ENCODE results near the gene IL17RC.

IL17RC gene

GRCh38 chr3:9969632-9970019 lies 52.7 kb downstream of the IL17RC start:
- TF ChIP-seq, protein P1, sequence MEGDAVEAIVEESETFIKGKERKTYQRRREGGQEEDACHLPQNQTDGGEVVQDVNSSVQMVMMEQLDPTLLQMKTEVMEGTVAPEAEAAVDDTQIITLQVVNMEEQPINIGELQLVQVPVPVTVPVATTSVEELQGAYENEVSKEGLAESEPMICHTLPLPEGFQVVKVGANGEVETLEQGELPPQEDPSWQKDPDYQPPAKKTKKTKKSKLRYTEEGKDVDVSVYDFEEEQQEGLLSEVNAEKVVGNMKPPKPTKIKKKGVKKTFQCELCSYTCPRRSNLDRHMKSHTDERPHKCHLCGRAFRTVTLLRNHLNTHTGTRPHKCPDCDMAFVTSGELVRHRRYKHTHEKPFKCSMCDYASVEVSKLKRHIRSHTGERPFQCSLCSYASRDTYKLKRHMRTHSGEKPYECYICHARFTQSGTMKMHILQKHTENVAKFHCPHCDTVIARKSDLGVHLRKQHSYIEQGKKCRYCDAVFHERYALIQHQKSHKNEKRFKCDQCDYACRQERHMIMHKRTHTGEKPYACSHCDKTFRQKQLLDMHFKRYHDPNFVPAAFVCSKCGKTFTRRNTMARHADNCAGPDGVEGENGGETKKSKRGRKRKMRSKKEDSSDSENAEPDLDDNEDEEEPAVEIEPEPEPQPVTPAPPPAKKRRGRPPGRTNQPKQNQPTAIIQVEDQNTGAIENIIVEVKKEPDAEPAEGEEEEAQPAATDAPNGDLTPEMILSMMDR (IDR thresholded peaks at IDR 0.05; ENCODE audit: unreplicated experiment in 3 of 3): no peak
- H3K27me3 Mint-ChIP-seq (ENCODE audit: low read depth): no peaks in the 10 kb centered on the region

DNA sequence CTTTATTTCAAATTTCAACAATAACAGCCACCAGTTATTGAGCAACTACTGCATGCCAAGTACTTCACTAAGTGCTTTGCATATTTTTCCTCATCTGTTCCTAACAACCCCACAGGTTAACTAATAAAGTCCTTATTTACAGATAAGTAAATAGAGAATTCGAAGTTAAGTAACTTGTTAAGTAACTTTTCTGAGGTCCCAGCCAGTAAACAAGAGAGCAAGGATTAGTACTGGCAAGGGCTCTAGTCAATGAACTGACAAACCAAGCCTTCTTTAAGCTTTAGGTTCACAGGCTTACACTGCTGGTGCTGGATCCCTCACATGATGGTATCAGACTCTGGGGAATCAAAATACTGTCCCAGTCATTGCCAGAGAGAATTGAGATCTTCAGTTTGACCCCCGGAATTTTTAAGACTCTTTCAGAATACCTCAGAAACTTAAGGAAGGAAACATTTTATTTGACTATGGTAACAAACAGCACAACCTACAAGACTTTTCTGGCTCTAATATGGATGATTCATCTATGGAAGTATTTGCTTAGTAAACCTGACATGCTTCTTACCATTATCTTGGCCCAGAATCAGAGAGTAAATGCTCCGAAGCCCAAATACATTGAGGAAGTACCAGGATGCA lies 53.2 kb downstream of the IL17RC start:
- peaks cover 72% of the 10 kb centered on the region for H3K36me3 Mint-ChIP-seq (ENCODE audit: low read depth)
- H3K4me1 Mint-ChIP-seq: no peaks in the 10 kb centered on the region
- H3K9me3 Mint-ChIP-seq: no peaks in the 10 kb centered on the region

More at GRCh38 chr3:9969632-9970019, 52.7 kb downstream of the IL17RC start:
- no peak overlapping the region for H3K4me3 Mint-ChIP-seq
- H3K36me3 Mint-ChIP-seq (ENCODE audit: low read depth): peaks cover 71% of the 10 kb centered on the region
- no peak overlapping the region for H3K27ac Mint-ChIP-seq
- H3K4me1 Mint-ChIP-seq: no peaks in the 10 kb centered on the region
- no peaks in the 10 kb centered on the region for H3K9me3 Mint-ChIP-seq

DNA sequence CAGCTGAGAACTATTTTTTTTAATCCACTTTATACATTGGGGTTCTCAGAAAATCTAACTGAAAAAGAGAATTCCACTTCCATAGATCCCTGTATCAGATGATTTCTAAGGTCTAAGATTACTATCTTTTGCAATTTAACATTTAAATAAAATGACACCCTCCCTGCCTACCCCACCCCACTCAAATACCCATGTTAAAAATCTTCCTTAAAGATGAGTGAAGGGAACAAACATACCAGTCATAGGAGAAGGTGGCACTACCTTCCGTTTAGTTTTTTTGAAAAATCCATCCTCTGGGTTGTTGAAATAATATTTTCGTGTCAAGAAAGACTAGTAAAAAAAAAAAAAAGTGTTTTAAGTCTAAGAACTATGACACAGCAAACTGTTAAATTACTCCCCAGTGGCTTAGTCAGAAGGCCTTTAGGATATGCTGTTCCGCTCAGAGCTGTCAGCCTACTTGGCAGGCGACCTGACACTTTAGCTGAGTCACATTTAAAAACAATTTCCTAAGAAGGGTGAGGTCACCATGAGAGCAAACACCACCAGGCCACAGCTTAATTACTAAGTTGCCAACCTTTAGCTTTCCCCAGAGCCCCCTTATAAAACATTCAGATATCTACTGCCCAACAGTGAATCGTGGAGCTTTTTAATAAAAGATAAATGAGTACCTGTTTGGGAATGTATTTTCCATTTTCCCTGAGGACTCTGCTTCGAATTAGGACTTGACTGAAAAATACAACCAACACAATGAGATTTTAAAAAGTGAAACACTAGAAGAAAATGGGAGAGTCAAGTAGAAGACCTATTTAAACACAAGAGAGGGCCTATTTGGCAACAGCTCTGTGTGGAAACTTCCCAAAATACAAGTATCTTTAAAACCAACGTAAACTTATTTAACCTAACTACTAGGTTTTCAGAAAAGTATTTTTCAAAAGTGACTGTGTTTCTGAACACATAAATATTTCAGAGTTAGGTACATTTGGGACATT lies 60.1 kb downstream of the IL17RC start:
- TF ChIP-seq, protein P1 (IDR thresholded peaks at IDR 0.05; ENCODE audit: unreplicated experiment in 3 of 3): no peak
- Mint-ChIP-seq H3K4me1 (no peaks in the 10 kb centered on the region), H3K9me3 (no peaks in the 10 kb centered on the region)

More for the DNA sequence above, 53.2 kb downstream of the IL17RC start:
- Mint-ChIP-seq H3K4me3 (no peak overlapping the region), H3K27me3 (ENCODE audit: low read depth) (no peaks in the 10 kb centered on the region), H3K27ac (no peak overlapping the region)
- TF ChIP-seq, protein P1 (IDR thresholded peaks at IDR 0.05; ENCODE audit: unreplicated experiment in 3 of 3): no peak

DNA sequence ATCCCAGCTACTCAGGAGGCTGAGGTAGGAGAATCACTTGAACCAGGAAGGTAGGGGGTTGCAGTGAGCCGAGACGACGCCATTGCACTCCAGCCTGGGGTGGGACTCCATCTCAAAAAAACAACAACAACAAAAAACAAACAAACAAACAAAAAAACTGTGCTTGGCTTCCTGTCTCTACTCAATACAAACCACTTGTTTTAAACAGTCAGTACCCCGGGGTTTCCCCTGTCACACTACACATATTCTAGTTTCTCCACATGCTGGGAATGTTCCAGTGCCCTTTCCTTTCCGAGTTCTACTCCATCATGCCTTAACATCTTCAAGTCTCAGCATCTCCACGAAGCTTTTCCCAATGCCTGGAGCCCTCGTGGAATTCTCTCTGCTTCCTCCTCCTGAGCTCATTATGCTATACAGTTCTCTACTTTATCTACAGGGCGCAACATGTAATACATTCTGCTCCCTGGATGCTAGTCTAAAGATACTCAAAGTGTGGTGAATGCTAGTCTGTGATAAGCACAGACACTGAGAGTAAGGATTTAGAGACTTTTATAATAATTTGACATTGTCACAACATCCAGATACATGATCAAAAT lies 61.9 kb downstream of the IL17RC start:
- peaks cover 37% of the 10 kb centered on the region for H3K36me3 Mint-ChIP-seq (ENCODE audit: low read depth)
- no peaks in the 10 kb centered on the region for H3K9me3 Mint-ChIP-seq
- H3K27ac Mint-ChIP-seq: no peak overlapping the region
- TF ChIP-seq, protein P1 (IDR thresholded peaks at IDR 0.05; ENCODE audit: unreplicated experiment in 3 of 3): no peak
- no peak overlapping the region for H3K4me3 Mint-ChIP-seq
- H3K4me1 Mint-ChIP-seq: no peaks in the 10 kb centered on the region
- no peaks in the 10 kb centered on the region for H3K27me3 Mint-ChIP-seq (ENCODE audit: low read depth)

More for the DNA sequence above, 60.1 kb downstream of the IL17RC start:
- H3K4me3 Mint-ChIP-seq: no peak overlapping the region
- H3K27ac Mint-ChIP-seq: no peak overlapping the region
- peaks cover 45% of the 10 kb centered on the region for H3K36me3 Mint-ChIP-seq (ENCODE audit: low read depth)
- H3K27me3 Mint-ChIP-seq (ENCODE audit: low read depth): no peaks in the 10 kb centered on the region

- Mint-ChIP-seq H3K4me1 (no peaks in the 10 kb centered on the region), H3K4me3 (no peak overlapping the region), H3K27ac (no peak overlapping the region), H3K27me3 (ENCODE audit: low read depth) (no peaks in the 10 kb centered on the region), H3K36me3 (ENCODE audit: low read depth) (peaks cover 28% of the 10 kb centered on the region), H3K9me3 (no peaks in the 10 kb centered on the region)
- TF ChIP-seq, protein P1 (IDR thresholded peaks at IDR 0.05; ENCODE audit: unreplicated experiment in 3 of 3): no peak
Observed at GRCh38 chr3:9980251-9980650, 63.4 kb downstream of the IL17RC start.

Data from nephron (organoid).